GM19240 (cell line): ENCODE results near the gene TTN.
"Not testable (repeated sequence)": the region's sequence is repeated elsewhere in the genome, so short reads cannot be mapped to it uniquely, and the experiment has no call there.

Source experiments
- DNase-seq: peaks from one replicate; pipeline ENCODE4 v3.0.0; 2011; ENCODE audit warnings: low spot score; ENCODE audit not compliant: insufficient read length

Gene TTN

DNA sequence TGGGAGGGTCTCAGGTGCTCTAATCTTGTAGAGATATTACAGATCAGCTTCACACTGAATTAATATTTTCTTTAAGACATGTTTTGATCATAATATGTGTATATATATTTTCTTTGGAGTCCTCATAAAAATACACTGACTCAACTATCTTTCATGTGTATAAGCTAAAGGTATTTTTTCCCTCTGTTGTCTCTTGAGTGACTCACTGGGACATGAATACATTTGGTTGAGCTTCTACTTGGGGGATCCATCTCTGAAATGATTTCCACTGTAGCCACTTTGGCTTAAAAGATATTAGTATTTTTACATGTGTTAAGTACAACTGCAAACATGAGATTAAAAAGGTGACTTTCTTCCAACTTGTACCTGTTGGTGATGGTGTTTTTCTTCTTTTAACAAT lies 140.8 kb downstream of the TTN start:
- DNase-seq, result no peak

DNA sequence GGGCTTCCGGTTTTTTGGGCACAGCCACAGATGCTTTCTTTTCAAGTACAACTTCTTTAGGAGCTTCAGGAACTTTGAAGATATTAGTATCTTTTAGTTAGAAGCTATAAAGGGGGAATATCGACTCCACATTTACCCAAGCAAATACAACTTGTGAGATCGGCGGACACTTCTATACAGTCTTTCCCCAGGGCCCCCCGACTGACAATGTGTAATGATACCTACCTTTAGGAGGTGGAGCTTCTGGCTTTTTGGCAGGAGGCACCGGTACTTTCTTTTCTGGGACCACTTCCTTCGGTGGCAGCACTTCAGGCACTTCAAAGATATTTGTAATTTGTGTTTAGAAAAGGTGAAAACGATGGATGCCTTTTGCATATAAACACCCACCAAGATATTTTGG lies 148.7 kb downstream of the TTN start:
- not testable (repeated sequence) for DNase-seq

DNA sequence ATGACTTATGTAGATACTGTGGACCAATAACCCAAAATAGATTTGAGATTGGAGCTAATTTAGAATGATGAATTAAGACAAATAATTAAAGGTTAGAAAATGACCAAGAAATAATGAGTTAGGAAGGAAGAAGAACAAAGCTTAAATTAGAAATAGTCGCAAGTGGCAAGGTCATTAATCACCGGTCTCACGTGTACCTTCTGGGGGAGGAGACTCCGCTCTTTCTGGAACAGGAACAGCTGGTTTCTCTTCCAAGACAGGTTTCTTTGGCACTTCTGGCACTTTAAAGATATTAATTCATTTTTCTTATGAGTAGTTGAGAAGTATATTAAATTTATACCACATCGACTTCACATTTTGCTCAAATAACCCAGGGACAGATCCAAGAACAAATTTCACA lies 156.7 kb downstream of the TTN start:
- no peak for DNase-seq

DNA sequence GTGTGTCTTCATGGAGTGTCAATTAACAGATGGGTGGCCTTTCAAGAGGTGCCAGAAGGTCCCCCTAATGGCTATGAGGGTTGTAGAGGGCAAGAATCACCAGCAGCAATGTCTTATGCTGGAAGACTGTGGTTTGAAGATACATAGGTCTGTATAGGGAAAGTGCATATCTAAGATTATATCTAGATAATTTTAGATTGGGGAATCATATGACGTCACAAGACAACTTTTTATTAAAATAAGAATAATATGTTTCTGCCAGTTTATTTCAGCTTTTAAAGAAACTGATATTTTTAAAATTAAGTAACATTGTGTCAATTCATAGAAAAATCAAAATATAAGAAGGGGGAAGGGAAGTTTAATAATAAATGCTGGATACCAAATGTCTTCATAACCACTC lies 162.3 kb downstream of the TTN start:
- no peak for DNase-seq

DNA sequence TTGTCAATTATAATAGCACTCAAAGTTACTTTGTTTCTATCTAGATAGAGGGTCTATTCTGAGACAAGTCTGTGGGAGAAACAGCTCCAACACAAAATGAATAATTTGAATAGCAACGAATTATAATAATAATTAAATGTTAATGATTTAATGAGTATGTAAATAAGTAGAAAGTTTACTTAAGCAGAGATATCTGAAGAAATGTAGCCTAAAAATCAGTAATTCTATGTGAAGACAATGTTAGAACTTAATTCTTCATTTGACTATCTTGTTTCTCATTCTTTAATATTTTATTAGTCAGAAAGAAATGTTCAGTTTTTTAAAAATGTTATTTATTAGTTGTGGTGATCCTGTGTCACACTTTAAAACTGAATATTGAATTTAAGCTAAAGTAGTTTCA lies 165.7 kb downstream of the TTN start:
- no peak for DNase-seq

DNA sequence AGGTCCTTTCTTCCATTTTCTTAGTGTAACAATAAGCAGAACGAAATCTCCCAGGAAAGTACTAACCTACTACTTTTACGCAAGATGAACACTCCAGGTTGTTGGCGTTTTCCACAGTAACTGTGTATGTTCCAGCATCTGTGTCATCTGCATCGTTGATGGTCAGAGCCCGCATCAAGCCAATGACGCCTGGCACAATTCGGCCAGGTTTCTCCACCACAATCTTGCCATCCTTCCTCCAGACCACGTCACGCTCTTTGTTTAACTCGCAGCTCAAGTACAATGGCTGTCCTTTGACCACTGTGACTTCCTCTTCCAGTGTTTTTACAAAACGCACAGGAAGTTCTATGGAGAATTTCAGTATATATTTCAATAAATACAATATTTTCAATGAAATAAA lies 171.3 kb downstream of the TTN start:
- DNase-seq, result no peak

DNA sequence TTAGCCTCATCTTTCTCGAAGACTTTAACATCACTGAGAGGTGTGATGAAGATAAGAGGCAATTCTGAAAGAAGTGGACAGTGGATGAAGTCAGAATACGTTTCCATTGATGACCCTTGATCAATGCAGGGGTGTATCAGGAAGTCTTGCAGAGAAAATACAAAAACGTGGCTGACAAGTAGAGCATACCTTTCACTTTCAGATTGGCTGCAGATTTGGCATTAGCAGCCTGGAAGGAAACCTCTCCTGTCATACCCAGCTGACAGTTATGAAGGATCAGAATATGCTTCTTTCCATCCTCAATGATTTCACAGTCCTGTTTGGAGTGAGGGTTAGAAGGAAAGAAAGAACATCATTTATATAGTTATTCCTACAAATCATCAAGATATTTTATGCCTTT lies 174.5 kb downstream of the TTN start:
- DNase-seq, result no peak

DNA sequence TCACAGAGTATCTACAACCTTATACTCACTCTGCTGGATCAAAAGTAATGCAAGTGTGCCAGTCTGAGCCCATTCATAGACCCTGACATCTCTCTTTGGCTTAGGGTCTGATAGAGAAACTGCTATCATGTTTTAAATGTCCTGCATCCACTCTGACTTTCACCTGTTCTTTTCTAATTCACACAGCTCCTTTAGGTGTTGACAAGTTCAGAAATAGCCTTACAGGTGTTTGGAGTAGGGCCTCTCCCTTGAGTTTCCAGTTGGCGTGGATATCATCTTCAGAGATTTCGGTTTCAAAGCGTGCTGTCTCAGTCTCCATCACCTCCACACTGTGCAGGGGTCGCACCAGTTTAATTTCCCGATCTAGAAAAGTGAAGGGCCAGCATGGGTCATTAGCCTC lies 176.6 kb downstream of the TTN start:
- DNase-seq, result no peak

DNA sequence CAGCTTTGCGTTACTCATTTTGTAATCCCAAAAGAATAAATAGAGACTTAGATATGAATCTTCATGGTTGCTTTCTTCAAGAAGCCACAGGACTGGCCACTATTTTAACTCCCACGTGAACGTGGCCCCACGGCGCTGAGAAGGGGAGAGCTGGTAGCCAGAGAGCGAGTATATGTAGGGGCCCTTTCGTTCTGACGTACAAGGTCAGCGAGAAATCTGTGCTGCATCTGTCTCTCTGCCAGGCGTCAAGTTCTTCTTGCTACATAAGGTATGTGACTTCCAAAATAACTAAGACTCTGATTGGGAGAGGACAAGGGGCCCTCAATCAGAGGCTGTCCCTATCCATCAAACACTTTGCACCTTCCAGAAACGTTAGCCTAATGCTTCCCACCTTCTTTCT lies 177.8 kb downstream of the TTN start:
- no peak for DNase-seq

DNA sequence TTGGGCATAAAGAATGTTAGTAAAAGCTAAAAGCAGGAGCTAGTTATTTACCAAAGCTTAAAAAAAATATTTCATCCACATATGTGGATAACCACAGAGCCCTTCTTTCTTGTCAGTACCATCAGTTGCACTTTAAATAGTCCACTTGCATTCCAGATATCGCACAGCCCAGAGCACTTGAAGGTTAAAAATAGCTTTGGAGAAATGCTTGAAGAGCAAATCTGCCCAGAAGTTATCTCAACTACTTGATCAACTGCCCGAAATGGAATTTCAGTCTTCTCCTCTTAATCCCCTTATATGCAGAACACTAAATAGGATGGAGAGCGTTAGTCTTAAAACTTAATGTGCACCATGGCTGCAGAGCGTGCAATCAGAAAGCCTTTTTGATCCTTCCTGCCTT lies 178.6 kb downstream of the TTN start:
- DNase-seq, result no peak

DNA sequence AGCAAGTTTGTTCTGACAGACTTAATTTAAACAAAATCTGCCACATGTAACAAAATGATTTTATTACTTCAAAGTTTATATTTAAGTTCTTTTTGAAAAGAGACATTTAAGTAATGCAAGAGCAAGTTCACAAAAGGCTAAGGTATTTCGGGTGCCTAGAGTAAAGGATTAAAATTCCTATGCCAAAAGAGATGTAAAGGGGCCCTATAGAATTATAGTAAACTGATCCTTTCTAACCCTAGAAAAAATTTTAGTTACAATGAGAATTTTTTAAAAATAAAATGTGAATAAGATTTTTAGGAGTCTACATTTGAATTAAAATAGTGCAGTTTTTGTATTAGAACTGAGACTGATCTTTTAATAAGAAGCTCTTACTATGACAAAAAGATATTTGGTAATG lies 179.8 kb downstream of the TTN start:
- DNase-seq, result no peak

DNA sequence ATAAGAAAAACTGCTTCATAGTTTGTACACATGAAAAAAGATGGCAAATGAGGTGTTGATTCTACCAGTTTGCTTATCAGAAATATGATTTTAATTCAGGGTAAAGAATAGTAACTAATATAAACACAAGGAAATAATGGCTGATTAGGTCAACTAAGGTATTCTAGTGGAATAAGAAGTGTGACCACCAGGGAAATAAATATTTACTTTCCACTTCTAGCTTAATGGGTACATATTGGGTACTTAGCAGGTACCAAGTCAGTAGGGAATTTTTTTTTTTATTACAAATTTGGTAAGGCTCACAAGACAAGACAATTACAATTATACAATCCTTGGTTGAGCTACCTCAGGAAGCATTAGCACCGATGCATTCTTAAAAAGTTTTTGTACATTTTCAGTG lies 191.3 kb downstream of the TTN start:
- DNase-seq, result no peak

DNA sequence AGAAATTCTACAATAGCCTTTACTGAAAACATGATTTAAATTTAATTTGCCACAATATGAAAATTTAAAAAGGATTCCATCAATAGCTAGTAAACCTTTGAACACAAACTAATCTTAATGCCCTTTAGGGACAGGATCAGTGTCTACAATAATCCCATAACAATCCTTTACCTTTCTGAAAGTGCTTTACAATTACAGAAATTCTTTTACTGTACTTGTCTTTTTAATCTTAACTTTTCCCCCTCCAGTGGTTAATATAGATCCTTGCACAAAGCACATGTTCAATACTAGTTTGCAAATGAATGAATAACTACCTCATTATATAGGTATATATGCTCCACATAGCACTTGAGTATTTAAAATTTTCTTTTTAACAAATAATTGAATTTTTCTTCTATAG lies 204.3 kb downstream of the TTN start:
- no peak for DNase-seq

DNA sequence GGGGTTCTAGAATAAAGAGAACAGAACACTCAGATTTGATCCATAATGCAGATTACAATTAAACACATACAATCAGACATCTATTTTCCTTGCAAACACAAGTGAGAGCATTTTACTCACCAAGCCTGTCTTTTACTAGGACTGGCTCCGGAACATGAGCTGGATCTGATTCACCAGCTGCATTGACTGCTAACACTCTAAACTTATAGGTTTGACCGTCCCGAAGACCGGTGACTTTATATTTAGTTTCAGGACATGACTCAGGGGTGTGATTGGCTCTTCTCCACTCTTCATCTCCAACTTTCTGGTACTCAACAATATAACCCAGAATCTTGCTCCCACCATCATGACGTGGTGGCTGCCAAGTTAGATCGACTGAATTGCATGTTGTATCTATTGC lies 214.6 kb downstream of the TTN start:
- DNase-seq, result no peak

DNA sequence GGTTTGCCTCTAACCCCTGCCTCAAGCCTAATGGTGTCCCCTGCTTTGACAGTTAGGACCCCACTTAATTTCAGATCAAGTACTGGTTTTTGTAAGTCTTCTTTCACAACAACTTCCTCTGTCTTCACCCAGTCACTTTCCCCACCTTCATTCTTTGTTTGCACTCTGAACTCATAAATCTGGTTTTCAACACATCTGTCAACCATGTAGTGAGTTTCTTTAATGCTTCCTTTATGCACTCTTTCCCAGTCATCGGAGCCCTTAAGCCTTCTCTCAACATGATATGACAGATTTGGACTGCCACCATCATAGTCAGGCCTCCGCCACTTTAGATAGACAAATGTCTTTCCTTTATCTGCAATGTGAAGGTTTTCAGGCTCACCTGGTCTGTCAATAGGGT lies 217.9 kb downstream of the TTN start:
- no peak for DNase-seq

DNA sequence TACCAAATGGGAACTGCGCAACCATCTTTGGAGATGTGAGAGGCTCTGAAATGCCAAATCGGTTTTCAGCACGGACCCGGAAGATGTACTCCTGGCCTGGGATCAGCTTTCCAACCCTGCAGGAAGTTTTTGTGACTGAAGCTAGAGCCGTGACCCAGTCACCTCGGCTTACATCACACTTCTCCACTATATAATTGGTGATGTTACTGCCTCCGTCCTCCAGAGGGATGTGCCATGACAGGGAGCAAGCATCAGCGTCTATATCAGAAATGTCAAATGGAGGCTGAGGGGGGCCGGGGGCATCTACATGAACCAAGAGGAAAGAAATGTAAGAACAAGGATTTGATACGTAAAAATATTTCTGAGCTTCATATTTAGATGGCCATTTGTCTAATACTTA lies 222.6 kb downstream of the TTN start:
- DNase-seq, result no peak

DNA sequence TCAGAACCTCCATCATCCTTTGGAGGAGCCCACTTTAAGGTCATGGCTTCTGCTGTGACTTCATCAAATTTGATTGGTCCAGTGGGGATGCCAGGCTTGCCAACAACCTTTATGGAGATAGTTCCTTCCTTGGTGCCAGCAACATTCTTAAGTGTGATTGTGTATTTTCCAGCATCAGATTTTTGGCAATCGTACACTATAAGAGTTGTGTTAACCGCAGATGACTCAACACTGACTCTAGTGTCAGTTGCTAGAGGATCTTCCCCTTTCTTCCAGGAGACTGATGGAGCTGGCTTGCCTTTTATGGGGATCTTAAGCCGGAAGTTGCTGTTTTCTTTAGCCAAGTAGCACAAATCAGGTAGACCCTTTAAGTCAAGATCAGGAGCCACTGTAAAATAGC lies 228.2 kb downstream of the TTN start:
- no peak for DNase-seq

DNA sequence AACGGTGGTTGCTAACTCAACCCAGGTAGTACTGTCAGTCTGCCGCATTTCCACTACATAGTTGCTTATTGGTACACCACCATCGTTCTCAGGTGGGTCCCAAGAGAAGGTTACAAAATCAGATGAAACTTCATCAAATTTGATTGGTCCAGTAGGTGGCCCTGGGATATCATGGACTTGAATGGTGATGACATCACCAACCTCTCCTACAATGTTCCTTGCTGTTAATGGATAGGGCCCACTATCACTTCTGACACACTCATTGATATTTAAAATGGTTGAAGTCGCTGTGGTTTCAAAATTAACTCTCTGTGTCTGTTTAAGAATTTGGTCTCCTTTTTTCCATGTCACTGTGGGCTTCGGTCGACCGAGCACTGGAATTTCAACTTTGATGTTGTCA lies 232.4 kb downstream of the TTN start:
- no peak for DNase-seq

DNA sequence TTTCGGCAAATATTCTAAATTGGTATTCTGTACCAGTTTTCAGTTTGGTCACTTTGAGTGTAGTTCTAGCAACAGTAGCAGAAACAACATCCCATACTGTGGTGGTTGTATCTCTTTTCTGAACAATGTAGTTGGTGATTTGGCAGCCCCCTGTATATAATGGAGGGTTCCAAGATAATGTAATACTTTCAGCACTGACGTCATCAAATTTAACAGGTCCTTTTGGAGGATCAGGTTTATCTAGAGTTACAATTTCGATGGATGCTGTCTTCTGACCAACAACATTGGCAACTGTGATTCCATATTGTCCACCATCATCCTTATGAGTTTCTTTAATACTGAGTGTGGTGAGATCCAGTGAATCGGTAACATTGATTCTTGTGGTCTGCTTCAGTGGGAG lies 239.0 kb downstream of the TTN start:
- DNase-seq, result no peak

DNA sequence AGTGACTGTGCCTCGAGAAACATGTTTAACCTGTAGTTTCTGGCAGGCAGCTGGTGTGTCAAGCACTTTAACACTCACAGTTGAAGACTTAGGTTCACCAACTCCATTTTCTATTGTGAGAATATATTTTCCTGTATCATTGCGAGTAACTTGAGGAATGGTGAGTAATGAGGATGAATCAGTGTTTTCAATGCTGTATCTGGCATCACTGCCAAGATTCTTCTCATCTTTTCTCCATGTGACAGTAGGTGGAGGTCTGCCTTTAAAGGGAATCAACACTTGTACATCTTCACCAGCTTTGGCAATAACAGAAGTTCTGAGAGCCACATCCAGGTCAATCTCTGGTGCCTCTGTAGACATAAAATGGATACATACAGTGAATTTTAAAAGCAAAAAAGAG lies 254.2 kb downstream of the TTN start:
- DNase-seq, result no peak

DNA sequence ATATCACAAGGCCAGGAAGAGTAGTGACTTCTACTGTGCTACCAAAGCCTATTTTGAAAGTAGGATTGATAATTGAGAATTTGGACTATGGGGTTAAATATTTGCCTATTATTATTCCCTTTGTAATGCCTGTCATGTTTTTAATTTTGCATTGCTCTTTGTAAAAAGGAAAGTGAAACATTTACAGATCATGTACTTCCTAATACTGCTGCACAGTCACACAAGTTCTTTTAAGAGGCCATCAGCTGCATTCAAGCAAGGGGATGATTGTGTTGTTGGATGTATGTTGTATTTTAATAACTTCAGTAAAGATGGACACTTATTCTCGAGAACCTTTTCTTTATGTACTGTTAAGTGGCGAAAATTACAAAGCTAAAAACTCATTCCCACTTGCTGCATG lies 256.9 kb downstream of the TTN start:
- no peak for DNase-seq

DNA sequence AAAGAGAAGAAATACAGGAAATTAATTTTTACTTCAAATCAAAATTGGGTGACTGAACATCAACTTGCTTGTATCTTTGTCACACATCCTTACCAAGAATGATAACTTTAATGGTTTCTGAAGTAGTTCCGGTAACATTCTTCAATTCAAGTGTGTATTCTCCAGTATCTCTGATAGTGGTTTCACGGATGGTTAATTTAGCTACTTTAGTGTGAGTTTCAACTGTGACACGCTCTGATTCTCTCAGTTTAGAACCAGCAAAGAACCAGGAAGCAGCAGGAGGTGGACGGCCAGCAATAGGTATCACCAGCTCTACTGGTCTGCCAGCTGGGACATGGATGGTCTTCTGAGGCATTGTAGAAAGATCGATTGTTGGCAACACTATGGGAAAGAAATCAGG lies 264.7 kb downstream of the TTN start:
- no peak for DNase-seq

DNA sequence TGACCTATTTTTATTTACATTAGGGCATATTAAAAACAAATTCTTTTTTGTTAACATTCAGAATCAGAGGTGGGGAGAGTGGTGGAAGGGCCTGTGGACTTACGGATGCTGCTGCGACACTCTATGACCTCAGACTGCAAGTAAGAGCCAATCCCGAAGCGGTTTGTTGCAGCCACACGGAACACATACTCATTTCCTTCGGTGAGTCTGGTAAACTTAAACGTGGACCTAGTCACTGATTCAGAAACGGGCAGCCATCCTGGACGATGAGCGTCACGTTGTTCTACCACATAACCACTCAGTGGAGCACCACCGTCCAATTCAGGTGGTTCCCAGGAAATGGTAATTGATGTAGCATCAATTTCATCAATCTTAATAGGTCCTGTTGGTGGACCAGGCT lies 265.1 kb downstream of the TTN start:
- no peak for DNase-seq

DNA sequence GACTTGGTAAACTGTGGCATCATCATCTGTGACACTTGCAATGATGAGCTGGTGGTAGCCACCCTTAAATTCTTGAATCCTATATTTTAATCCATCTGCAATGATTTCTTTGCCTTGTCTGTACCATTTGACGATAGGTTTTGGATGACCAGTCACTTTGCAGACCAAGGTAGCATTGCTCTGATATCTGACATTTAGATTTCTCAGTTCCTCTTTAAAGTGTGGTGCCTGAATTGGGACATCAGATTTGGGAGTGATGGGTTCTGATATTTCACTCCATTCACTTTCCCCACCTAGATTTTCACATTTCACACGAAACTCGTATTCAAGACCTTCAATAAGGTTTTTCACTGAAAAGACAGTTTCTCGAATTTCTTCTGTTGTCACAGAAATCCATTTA lies 271.2 kb downstream of the TTN start:
- no peak for DNase-seq

DNA sequence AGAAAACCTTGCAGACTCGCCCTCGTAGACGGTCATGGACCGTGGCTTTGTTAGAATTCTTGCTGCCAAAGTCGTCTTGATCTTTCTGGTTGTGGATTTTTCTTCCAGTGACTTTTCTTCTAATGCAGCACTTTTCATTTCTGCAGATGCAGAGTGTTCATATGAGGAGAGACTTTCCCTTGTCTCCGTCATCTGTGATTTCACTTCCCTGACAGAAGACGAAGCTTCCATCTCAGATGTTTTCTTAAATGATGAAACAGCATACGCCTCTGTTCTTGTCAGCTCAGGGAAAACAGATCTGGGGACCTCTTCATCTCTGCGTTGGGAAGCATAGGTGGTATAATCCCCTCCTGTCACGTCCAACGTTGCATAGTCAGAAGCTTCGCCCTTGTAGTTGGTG lies 276.1 kb downstream of the TTN start:
- no peak for DNase-seq
